AG04449 (cell line): Measurements from ENCODE around the gene ANO6.

Source experiments
- CTCF ChIA-PET: fragments of 350-600 bp; formaldehyde crosslinking; extraction: SDS; loops from one replicate; lab custom pipeline; 2021; ENCODE audit warnings: antibody characterized with exemption; lab: Yijun Ruan, JAX
- POLR2A ChIA-PET: fragments of 400-600, 350-600 bp; formaldehyde crosslinking; extraction: SDS; loops from one replicate; lab custom pipeline; 2020; ENCODE audit warnings: antibody characterized with exemption, inconsistent platforms; lab: Yijun Ruan, JAX
- DNase-seq: peaks from one replicate; pipeline ENCODE4 v3.0.0-alpha.2; 2010; ENCODE audit warnings: low read depth, low spot score
- H3K4me3 ChIP-seq: 2 replicates; pipeline ENCODE4 v1.5.1; 2011; ENCODE audit warnings: low read depth, mild to moderate bottlenecking, control low read depth, low read length
- TF ChIP-seq, protein P1 (sequence below): IDR thresholded peaks from one replicate; pipeline ENCODE4 v1.5.1; 2011; ENCODE audit warnings: mild to moderate bottlenecking, moderate library complexity, low read length, control low read depth, inconsistent platforms; ENCODE audit not compliant: insufficient read depth; ENCODE audit errors: missing control alignments

ANO6 gene

DNA sequence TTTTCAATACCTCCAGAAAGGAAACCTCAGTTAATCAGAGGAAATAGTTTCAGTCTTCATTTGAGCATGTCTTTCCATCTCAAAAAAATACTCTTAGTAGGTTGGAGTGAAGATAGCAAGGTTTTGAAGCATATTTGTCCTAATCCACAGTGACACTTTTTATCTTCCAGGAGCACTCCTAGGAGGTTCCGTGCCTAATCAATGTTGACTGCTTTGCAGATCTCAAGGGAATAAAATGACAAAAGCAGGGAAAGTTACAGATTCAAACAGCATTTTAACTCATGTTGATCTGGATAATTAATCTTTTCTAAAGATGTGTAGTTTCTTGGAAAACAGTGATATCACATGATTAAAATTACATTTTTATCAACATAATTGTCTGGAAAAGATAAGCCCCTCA, 213.9 kb downstream of the ANO6 start:
- POLR2A ChIA-PET, result no interaction called here
- no peak for DNase-seq
- TF ChIP-seq, protein P1, sequence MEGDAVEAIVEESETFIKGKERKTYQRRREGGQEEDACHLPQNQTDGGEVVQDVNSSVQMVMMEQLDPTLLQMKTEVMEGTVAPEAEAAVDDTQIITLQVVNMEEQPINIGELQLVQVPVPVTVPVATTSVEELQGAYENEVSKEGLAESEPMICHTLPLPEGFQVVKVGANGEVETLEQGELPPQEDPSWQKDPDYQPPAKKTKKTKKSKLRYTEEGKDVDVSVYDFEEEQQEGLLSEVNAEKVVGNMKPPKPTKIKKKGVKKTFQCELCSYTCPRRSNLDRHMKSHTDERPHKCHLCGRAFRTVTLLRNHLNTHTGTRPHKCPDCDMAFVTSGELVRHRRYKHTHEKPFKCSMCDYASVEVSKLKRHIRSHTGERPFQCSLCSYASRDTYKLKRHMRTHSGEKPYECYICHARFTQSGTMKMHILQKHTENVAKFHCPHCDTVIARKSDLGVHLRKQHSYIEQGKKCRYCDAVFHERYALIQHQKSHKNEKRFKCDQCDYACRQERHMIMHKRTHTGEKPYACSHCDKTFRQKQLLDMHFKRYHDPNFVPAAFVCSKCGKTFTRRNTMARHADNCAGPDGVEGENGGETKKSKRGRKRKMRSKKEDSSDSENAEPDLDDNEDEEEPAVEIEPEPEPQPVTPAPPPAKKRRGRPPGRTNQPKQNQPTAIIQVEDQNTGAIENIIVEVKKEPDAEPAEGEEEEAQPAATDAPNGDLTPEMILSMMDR, result no peak
- no peak overlapping the region for H3K4me3 ChIP-seq
- CTCF ChIA-PET, result no interaction called here

DNA sequence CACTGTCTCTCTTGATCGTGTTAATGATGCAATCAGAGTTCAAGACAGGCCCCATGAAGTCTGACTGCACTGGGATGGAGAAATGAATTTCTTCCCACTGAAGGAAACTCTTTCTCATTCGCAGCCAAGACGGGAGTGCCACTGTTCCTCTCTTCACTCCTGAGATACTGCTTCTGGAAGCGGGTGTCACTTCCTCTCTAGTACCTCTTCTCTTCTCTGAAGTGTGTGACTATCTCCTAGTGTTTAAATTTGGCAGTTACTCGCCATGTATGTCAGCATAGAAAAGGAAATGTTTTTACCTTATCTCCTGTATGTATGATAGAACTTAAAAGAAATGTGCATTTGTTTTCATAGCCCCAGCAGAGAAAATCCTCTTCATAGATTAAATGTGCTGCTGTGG, 215.2 kb downstream of the ANO6 start:
- H3K4me3 ChIP-seq, result no peak overlapping the region
- TF ChIP-seq, protein P1, result no peak
- CTCF ChIA-PET, result interaction anchor here (1.6 kb wide), 1 partner anchor 261 kb away, joined by 4 read pairs; no protein-coding TSS in a partner anchor
- DNase-seq, result no peak
- POLR2A ChIA-PET, result no interaction called here

DNA sequence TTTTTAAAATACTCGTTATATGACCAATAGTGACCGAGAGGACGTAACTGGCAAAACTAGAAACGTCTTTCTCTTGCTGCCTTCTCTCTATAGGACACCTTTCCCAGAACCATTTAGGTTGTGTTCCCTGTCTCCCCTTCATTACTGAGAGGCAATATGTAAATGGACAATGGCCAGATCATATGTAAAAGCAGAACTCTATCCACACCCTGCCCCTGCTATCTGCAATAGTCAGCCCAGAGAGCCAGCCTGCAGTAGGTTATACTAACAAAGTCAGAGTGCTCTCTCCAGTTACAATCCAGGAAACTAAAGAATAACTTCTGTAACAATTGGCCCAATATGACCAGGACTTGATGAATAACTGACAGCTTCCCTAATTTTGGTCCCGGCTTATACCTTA, 216.8 kb downstream of the ANO6 start:
- DNase-seq, result no peak
- TF ChIP-seq, protein P1, result no peak
- CTCF ChIA-PET, result interaction anchor here (1.6 kb wide), 1 partner anchor 262 kb away, joined by 4 read pairs; no protein-coding TSS in a partner anchor
- POLR2A ChIA-PET, result no interaction called here
- no peak overlapping the region for H3K4me3 ChIP-seq

DNA sequence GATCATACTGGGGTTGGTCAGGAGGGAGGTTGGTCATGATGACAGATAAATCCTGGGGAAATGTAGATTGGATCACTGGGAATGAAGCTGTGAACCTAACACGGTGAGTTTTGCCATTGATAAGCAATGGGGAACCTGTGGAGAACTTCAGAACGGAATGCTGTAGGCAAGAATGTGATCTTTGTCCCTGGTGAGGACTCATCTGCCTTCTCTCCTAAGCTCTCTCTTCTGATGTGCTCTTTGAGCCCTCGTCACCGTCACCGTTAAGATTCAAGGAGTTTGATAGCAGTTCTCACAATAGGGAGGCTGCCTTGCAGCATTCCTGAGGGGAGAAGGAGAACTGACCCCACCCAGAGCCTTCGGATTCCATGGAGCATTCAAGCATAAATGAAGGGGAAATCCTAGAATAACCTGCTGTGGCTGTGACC, 217.6 kb downstream of the ANO6 start:
- ChIA-PET POLR2A (no interaction called here), CTCF (no interaction called here)

DNA sequence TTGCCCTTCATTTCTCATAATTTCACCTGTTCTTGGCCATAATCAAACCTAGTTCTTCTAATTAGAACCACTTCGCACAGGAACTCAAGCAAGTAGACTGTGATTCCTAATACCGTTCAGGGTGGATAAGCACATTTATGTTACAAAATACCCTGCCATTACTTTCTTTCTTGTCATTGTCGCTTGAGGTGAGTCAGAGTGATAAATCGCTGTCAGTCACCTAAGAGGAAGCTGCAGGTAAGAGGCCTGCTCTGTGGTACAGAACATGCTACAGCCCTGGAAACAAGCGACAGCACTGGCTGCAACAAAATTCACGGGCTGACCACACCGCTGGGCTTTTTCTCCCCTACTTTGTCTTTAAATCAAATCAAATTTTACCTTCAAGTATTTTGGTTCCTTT, 218.2 kb downstream of the ANO6 start:
- POLR2A ChIA-PET, result no interaction called here
- TF ChIP-seq, protein P1, result no peak
- CTCF ChIA-PET, result no interaction called here
- DNase-seq, result no peak
- no peak overlapping the region for H3K4me3 ChIP-seq

More for the DNA sequence above, 217.6 kb downstream of the ANO6 start:
- DNase-seq, result no peak
- no peak overlapping the region for H3K4me3 ChIP-seq
- TF ChIP-seq, protein P1, result no peak

DNA sequence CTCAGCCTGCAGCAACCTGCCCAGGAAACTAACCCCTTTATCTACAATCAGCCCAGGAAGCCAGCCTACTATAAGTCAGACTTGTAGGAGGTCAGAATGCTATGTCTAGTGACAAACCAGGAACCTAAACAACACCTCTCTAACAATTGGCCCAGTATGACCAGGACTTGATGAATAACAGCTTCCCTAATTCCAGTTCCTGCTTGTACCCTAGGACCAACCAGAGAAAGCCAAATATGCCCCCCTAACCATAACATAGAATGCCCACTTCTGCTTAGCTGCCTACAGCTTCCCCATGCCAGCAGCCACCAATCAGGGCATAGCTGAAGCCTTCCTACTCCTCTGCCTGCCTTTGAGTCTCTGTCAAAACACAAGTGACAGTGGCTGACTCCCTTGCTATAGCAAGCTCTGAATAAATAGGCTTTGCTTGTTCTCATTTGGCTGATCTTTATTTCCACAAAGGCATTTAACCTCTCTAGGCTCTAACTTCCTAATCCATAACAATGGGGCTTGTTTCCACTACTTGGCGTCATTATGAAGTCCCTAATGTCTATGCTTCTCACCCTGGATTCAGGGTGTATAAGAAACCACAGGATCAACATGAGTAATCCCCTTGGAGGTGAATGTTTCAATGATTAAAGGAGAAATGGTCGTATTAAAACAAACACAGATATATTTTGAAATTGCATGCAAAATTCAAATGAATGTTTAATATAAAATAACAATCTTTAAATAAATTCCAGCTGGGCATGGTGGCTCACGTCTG, 220.2 kb downstream of the ANO6 start:
- no peak for DNase-seq
- TF ChIP-seq, protein P1, result no peak
- CTCF ChIA-PET, result no interaction called here
- POLR2A ChIA-PET, result no interaction called here
- no peak overlapping the region for H3K4me3 ChIP-seq
